Naive B cell (primary cell): Measurements from ENCODE around the gene CHPT1. TPM values are rescaled to one million over a fixed set of nuclear protein-coding genes. Genes with fewer than 3 reads are reported as not detected.
"Not testable (repeated sequence)": the region's sequence is repeated elsewhere in the genome, so short reads cannot be mapped to it uniquely, and the experiment has no call there.

Experiments used
- ATAC-seq, 2 donors: fragments of 150-1000 bp; cut with Tn5 transposase; 2 replicates each; pipeline ENCODE4 v1.10.0; 2021; ENCODE audit warnings: low read depth in 2 of 2, mild to moderate bottlenecking in 2 of 2, moderate library complexity in 2 of 2
- DNase-seq: peaks from one replicate; pipeline ENCODE4 v3.0.0; 2022
- H3K27ac Mint-ChIP-seq, 6 donors: one replicate each; pipeline ENCODE4 v1.8.0; 2020 to 2022; ENCODE audit warnings: mild to moderate bottlenecking in 6 of 6, mixed read lengths in 6 of 6, moderate library complexity in 5 of 6, inconsistent platforms in 2 of 6
- H3K27me3 Mint-ChIP-seq, 3 donors: one replicate each; pipeline ENCODE4 v1.8.0; 2021 to 2022; ENCODE audit warnings: mixed read lengths in 3 of 3, mild to moderate bottlenecking in 1 of 3
- H3K36me3 Mint-ChIP-seq, 2 donors: one replicate each; pipeline ENCODE4 v1.8.0; 2020 to 2022; ENCODE audit warnings: mixed read lengths in 2 of 2, inconsistent platforms in 1 of 2, mild to moderate bottlenecking in 1 of 2
- H3K4me1 Mint-ChIP-seq, 3 donors: one replicate each; pipeline ENCODE4 v1.8.0; 2020 to 2022; ENCODE audit warnings: mixed read lengths in 3 of 3, inconsistent platforms in 1 of 3, mild to moderate bottlenecking in 1 of 3, moderate library complexity in 1 of 3
- H3K4me3 Mint-ChIP-seq, 8 donors: one replicate each; pipeline ENCODE4 v1.8.0; 2020 to 2022; ENCODE audit warnings: mild to moderate bottlenecking in 8 of 8, mixed read lengths in 8 of 8, moderate library complexity in 8 of 8, inconsistent platforms in 2 of 8
- H3K9me3 Mint-ChIP-seq, 7 donors: one replicate each; pipeline ENCODE4 v1.8.0; 2020 to 2022; ENCODE audit warnings: mixed read lengths in 7 of 7, mild to moderate bottlenecking in 5 of 7, inconsistent platforms in 2 of 7, moderate library complexity in 1 of 7
- polyA plus RNA-seq, 6 donors: library from polyadenylated mRNA; unstranded; fragments of 300-500 nt; fragmentation: Illumina TruSeq; gene quantifications; one replicate each; pipeline ENCODE4 v1.2.3, GENCODE V29; 2021; ENCODE audit warnings: low read depth in 6 of 6

Gene CHPT1
- polyA plus RNA-seq, 6 donors from 2014 or later: 88.3 to 185 (median 105) TPM

DNA sequence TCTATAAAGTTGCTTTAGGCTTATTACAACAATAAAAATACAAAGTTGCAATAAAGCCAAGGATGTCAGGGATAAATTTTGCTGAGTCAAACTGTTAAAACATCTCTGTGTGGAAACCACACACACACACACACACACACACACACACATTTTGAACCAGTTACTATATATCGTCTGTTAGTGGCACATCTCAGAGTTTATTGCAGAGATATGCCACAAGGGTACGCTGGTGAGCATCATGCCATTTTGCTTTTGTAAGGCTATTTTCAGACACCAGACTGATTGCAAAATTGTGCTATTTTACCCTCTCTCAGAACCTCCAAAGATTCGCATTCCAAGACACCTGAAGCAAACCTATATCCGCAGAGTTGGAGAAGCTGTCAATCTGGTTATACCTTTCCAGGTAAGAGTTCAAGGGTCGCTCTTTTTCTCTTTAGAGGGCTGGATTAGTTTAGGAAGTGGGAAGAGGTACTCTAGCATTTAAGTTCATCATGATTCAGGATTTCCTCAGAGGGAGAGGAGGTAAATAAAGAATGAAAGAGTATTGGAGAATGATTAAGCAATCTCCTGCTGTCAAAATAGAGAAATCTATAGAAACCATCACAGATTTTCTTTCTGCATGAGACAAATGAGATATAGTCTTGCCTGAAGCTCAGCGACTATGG lies 27.3 kb upstream of the CHPT1 start:
- Mint-ChIP-seq H3K27ac (peak overlapping the region; percentile 29 to 78 (median 69)), H3K4me1 (peaks cover 17 to 30% (median 19%) of the 10 kb centered on the region in 3 donors)
- peak; percentile 34 to 38 for ATAC-seq

GRCh38 chr12:101671157-101671791 lies 26.2 kb upstream of the CHPT1 start:
- Mint-ChIP-seq H3K4me3 (peak overlapping the region; percentile 6 to 86 (median 69)), H3K27ac (peak overlapping the region; percentile 58 to 97 (median 80)), H3K36me3 (no peaks in the 10 kb centered on the region), H3K4me1 (peaks cover 17 to 30% (median 19%) of the 10 kb centered on the region in 3 donors), H3K9me3 (peaks cover 0 to 3% (median 0%) of the 10 kb centered on the region in 7 donors), H3K27me3 (peaks cover 0 to 3% (median 0%) of the 10 kb centered on the region in 3 donors)
- peak; percentile 96 to 97 for ATAC-seq
- peak; percentile 71 for DNase-seq

More for the DNA sequence above, 27.3 kb upstream of the CHPT1 start:
- Mint-ChIP-seq H3K36me3 (no peaks in the 10 kb centered on the region), H3K4me3 (peak overlapping the region in 4 of 8 donors; percentile 0 to 55 (median 10)), H3K9me3 (peaks cover 0 to 3% (median 0%) of the 10 kb centered on the region in 7 donors), H3K27me3 (peaks cover 0 to 5% (median 0%) of the 10 kb centered on the region in 3 donors)
- DNase-seq: peak; percentile 44

GRCh38 chr12:101671833-101672232 lies 25.6 kb upstream of the CHPT1 start:
- Mint-ChIP-seq H3K9me3 (peaks cover 0 to 3% (median 0%) of the 10 kb centered on the region in 7 donors), H3K4me3 (peak overlapping the region in 5 of 8 donors; percentile 45 to 86 (median 76)), H3K36me3 (no peaks in the 10 kb centered on the region), H3K27me3 (no peaks in the 10 kb centered on the region), H3K27ac (peak overlapping the region in 5 of 6 donors; percentile 56 to 83 (median 67)), H3K4me1 (peaks cover 17 to 30% (median 19%) of the 10 kb centered on the region in 3 donors)
- no peak for ATAC-seq
- no peak for DNase-seq

DNA sequence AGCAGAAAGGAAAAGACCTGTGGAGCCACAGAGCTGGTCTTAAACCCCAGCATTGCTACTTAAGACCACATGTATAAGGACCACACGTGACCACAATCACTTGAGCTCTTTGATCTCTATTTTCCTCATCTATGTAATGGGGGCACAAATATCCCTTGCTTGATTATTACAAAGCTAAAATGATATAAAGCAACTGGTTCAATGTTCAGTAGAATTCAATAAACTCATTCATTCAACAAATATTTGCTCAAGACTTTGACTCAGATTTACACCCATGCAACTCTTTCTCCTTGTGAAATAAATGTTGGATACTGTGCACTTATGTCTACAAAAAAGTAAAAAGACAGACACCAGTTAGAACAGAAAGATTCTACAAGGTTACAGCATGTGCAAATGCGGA lies 21.9 kb upstream of the CHPT1 start:
- peaks cover 15 to 24% (median 19%) of the 10 kb centered on the region in 3 donors for H3K4me1 Mint-ChIP-seq
- peaks cover 0 to 3% (median 0%) of the 10 kb centered on the region in 7 donors for H3K9me3 Mint-ChIP-seq
- ATAC-seq (no peak), DNase-seq (no peak)
- H3K27me3 Mint-ChIP-seq: no peaks in the 10 kb centered on the region
- H3K4me3 Mint-ChIP-seq: no peak overlapping the region
- no peaks in the 10 kb centered on the region for H3K36me3 Mint-ChIP-seq
- no peak overlapping the region for H3K27ac Mint-ChIP-seq

GRCh38 chr12:101676497-101676896 lies 20.9 kb upstream of the CHPT1 start:
- H3K36me3 Mint-ChIP-seq, H3K4me3 Mint-ChIP-seq, H3K9me3 Mint-ChIP-seq, H3K27me3 Mint-ChIP-seq, ATAC-seq, DNase-seq: not testable (repeated sequence)
- Mint-ChIP-seq H3K4me1 (peaks cover 7 to 16% (median 10%) of the 10 kb centered on the region in 3 donors), H3K27ac (peak overlapping the region in 1 of 6 donors; percentile 13)

DNA sequence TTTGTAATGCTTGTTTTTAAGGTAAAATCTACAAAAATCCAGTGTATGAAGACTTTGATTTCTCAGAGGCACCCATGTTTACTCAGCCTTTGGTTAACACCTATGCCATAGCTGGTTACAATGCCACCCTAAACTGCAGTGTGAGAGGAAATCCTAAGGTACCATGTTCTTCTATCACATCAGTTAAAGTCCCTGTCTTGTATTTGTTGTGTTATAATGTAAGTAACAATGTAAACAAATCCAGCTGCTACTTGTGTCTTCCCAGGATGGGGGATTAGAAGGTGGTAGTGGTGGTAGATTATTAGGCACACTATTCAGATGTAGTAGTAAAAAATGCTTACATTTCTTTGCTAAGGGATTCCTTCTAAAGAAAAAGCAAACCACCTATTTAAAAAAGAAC lies 19.4 kb upstream of the CHPT1 start:
- Mint-ChIP-seq H3K36me3 (no peaks in the 10 kb centered on the region), H3K4me1 (peaks cover 3 to 7% (median 6%) of the 10 kb centered on the region in 3 donors), H3K4me3 (no peak overlapping the region), H3K27me3 (no peaks in the 10 kb centered on the region), H3K27ac (peak overlapping the region in 1 of 6 donors; percentile 33), H3K9me3 (no peaks in the 10 kb centered on the region)
- DNase-seq: no peak
- no peak for ATAC-seq

GRCh38 chr12:101680240-101680639 lies 17.2 kb upstream of the CHPT1 start:
- ATAC-seq: no peak
- Mint-ChIP-seq H3K27ac (no peak overlapping the region), H3K27me3 (no peaks in the 10 kb centered on the region), H3K4me1 (peaks cover 3 to 7% (median 6%) of the 10 kb centered on the region in 3 donors), H3K4me3 (no peak overlapping the region), H3K36me3 (no peaks in the 10 kb centered on the region), H3K9me3 (no peaks in the 10 kb centered on the region)
- no peak for DNase-seq

GRCh38 chr12:101680647-101681046 lies 16.8 kb upstream of the CHPT1 start:
- ATAC-seq: no peak
- no peaks in the 10 kb centered on the region for H3K36me3 Mint-ChIP-seq
- DNase-seq: no peak
- H3K4me3 Mint-ChIP-seq: no peak overlapping the region
- peaks cover 3 to 7% (median 6%) of the 10 kb centered on the region in 3 donors for H3K4me1 Mint-ChIP-seq
- no peak overlapping the region for H3K27ac Mint-ChIP-seq
- no peaks in the 10 kb centered on the region for H3K27me3 Mint-ChIP-seq
- no peaks in the 10 kb centered on the region for H3K9me3 Mint-ChIP-seq

DNA sequence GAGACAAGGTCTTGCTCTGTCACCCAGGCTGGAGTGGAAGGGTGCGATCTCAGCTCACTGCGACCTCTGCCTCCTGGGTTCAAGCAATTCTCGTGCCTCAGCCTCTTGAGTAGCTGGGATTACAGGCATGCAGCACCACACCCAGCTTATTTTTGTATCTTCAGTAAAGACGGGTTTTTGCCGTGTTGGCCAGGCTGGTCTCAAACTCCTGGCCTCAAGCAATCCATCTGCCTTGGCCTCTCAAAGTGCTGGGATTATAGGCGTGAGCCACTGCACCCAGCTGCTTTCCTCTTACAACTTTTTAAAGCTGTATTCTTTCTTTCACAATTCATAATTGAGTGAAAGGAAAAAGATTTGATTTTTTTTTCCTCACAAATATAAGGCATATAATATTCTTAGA lies 15.8 kb upstream of the CHPT1 start:
- H3K9me3 Mint-ChIP-seq, H3K36me3 Mint-ChIP-seq, H3K4me3 Mint-ChIP-seq, ATAC-seq, DNase-seq, H3K4me1 Mint-ChIP-seq, H3K27me3 Mint-ChIP-seq, H3K27ac Mint-ChIP-seq: not testable (repeated sequence)

GRCh38 chr12:101685092-101685491 lies 12.3 kb upstream of the CHPT1 start:
- no peak for ATAC-seq
- DNase-seq: no peak
- H3K27me3 Mint-ChIP-seq: no peaks in the 10 kb centered on the region
- no peaks in the 10 kb centered on the region for H3K9me3 Mint-ChIP-seq
- peaks cover 0 to 4% (median 0%) of the 10 kb centered on the region in 3 donors for H3K4me1 Mint-ChIP-seq
- no peaks in the 10 kb centered on the region for H3K36me3 Mint-ChIP-seq
- no peak overlapping the region for H3K4me3 Mint-ChIP-seq
- H3K27ac Mint-ChIP-seq: no peak overlapping the region

DNA sequence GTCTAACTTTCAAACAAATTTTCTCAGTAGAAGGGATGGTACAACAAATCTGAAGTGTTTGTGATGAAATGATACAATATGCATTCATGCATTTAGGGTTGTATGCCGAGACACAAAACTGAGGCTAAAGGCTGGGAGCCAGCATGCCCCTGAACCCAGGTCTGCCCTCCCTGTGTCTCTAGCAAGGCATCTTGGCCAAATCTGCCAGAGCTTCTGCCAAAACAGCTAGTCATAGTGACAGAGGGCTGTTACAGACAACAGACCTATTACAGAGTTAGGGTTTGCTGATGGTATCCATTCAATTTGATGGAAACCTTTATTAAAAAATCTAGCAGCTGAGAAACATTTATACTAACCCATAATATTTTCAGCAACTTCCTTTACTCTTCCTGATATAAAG lies 11.3 kb upstream of the CHPT1 start:
- Mint-ChIP-seq H3K36me3 (no peaks in the 10 kb centered on the region), H3K9me3 (no peaks in the 10 kb centered on the region), H3K27ac (peak overlapping the region in 1 of 6 donors; percentile 37), H3K4me1 (peaks cover 0 to 4% (median 2%) of the 10 kb centered on the region in 3 donors), H3K4me3 (no peak overlapping the region), H3K27me3 (no peaks in the 10 kb centered on the region)
- ATAC-seq: no peak
- no peak for DNase-seq

DNA sequence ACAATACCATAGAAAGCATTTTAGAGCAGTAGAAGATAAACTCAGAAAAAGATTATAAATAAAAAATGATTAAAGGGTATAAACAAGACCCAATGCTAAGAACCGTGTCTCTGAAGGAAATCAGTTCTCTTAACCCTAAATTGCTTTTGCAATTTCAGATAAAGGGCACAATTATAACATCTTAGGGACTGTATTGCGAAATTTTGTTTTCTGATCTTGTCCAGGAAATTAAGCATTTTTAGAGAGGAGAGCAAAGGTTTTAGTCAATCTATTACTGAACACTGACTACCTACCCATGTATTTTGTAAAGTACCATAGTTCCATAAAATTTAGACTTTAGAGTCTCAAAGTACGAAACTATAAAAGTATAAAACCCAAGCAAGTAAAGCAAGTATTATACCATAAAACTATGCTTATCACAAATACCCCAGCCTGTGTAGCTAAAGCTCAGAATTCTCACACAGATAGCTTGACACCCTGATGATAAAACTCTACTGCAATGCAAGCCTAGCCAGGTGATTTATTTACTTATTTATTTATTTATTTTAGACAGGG lies 6.8 kb upstream of the CHPT1 start:
- Mint-ChIP-seq H3K9me3 (no peaks in the 10 kb centered on the region), H3K4me3 (no peak overlapping the region), H3K4me1 (peaks cover 6 to 13% (median 12%) of the 10 kb centered on the region in 3 donors), H3K27me3 (no peaks in the 10 kb centered on the region), H3K27ac (peak overlapping the region in 1 of 6 donors; percentile 27), H3K36me3 (no peaks in the 10 kb centered on the region)
- no peak for DNase-seq
- no peak for ATAC-seq

DNA sequence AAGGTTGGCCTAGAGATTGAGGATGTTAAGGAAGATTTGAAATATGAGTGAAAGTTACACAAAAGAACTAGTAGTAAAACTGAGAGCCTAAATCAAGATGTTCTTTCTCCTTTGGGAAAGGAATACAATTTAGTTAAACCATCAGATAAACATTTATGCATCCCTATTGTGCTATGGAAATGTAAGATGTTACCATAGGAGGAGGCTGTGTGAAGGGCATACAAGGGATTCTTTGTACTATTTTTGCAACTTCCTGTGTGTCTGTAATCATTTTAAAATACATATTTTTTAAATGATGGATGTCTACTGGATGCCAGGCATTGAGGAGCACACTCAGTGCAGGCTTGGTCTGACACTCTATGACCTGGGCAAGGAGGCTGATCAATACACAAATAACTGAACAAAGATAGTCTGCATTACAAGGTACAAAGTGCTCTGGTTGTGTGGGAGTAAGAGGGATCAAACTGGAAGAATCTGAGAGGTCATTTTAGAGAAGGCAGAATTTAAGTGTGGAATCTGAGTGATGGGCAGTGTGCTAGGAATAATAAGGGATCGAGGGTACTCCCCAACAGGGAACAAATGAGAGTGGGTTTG lies 5.8 kb upstream of the CHPT1 start:
- no peak for ATAC-seq
- no peak for DNase-seq
- no peaks in the 10 kb centered on the region for H3K36me3 Mint-ChIP-seq
- H3K4me1 Mint-ChIP-seq: peaks cover 14 to 21% (median 16%) of the 10 kb centered on the region in 3 donors
- no peaks in the 10 kb centered on the region for H3K27me3 Mint-ChIP-seq
- H3K9me3 Mint-ChIP-seq: no peaks in the 10 kb centered on the region
- peak overlapping the region in 1 of 8 donors; percentile 53 for H3K4me3 Mint-ChIP-seq
- H3K27ac Mint-ChIP-seq: peak overlapping the region in 2 of 6 donors; percentile 7 to 84
